Trophoblast cell (in vitro differentiated cells and primary cell): ENCODE data around the gene FOXB1.
A peak's percentile ranks its signal among the peaks of the same experiment; 100 is the strongest.

Experiments used
- DNase-seq, 2 donors: peaks; one replicate each; pipeline ENCODE4 v3.0.0-alpha.2; 2016
- H2AFZ ChIP-seq: 2 replicates; pipeline ENCODE4 v1.6.1; 2013; ENCODE audit warnings: low read length, moderate library complexity, mild to moderate bottlenecking; ENCODE audit not compliant: insufficient read depth, poor library complexity
- H2AK5ac ChIP-seq: 2 replicates; pipeline ENCODE4 v1.6.1; 2013; ENCODE audit warnings: mild to moderate bottlenecking, low read length
- H2BK120ac ChIP-seq: 2 replicates; pipeline ENCODE4 v1.6.1; 2013; ENCODE audit warnings: low read length, mild to moderate bottlenecking, moderate library complexity; ENCODE audit not compliant: insufficient read depth, poor library complexity
- H2BK12ac ChIP-seq: 2 replicates; pipeline ENCODE4 v1.6.1; 2013; ENCODE audit warnings: mild to moderate bottlenecking, low read length, moderate library complexity
- H2BK5ac ChIP-seq: 2 replicates; pipeline ENCODE4 v1.6.1; 2013; ENCODE audit warnings: low read length, low read depth, moderate library complexity, mild to moderate bottlenecking; ENCODE audit not compliant: poor library complexity
- H3K14ac ChIP-seq: 2 replicates; pipeline ENCODE4 v1.6.1; 2013; ENCODE audit warnings: mild to moderate bottlenecking, low read length
- H3K18ac ChIP-seq: 2 replicates; pipeline ENCODE4 v1.6.1; 2013; ENCODE audit warnings: mild to moderate bottlenecking, low read length
- H3K23ac ChIP-seq: 2 replicates; pipeline ENCODE4 v1.6.1; 2013; ENCODE audit warnings: low read length
- H3K27ac ChIP-seq: 2 replicates; pipeline ENCODE4 v1.5.1; 2013; ENCODE audit warnings: low read depth, mild to moderate bottlenecking, inconsistent platforms, low read length, moderate library complexity
- H3K27me3 ChIP-seq: 2 replicates; pipeline ENCODE4 v1.6.1; 2013; ENCODE audit warnings: inconsistent platforms, mild to moderate bottlenecking, low read length, moderate library complexity; ENCODE audit not compliant: insufficient read depth
- H3K36me3 ChIP-seq, 2 experiments: 1 replicate in 1 of 2; 2 replicates in 1 of 2; pipeline ENCODE4 v1.6.1; 2013; ENCODE audit warnings: low read length in 2 of 2, mild to moderate bottlenecking in 2 of 2, moderate library complexity in 1 of 2; ENCODE audit not compliant: insufficient read depth in 2 of 2, control insufficient read depth in 1 of 2
- H3K4ac ChIP-seq: 2 replicates; pipeline ENCODE4 v1.6.1; 2013; ENCODE audit warnings: low read depth, mild to moderate bottlenecking, low read length, moderate library complexity
- H3K4me1 ChIP-seq, 2 experiments: 1 replicate in 1 of 2; 2 replicates in 1 of 2; pipeline ENCODE4 v1.6.1; 2013; ENCODE audit warnings: low read length in 2 of 2, mild to moderate bottlenecking in 2 of 2, moderate library complexity in 1 of 2; ENCODE audit not compliant: insufficient read depth in 2 of 2, control insufficient read depth in 1 of 2
- H3K4me2 ChIP-seq: 2 replicates; pipeline ENCODE4 v1.6.1; 2013; ENCODE audit warnings: inconsistent platforms, mild to moderate bottlenecking, low read length, moderate library complexity
- H3K4me3 ChIP-seq: 2 replicates; pipeline ENCODE4 v1.5.1; 2013; ENCODE audit warnings: mild to moderate bottlenecking, low read depth, low read length, inconsistent platforms
- H3K79me1 ChIP-seq: one replicate; pipeline ENCODE4 v1.6.1; 2013; ENCODE audit warnings: low read length
- H3K79me2 ChIP-seq: 2 replicates; pipeline ENCODE4 v1.6.1; 2013; ENCODE audit warnings: low read length, mild to moderate bottlenecking; ENCODE audit not compliant: control insufficient read depth, insufficient read depth, poor library complexity
- H3K9ac ChIP-seq: 2 replicates; pipeline ENCODE4 v1.6.1; 2013; ENCODE audit warnings: mild to moderate bottlenecking, low read length
- H3K9me3 ChIP-seq: 2 replicates; pipeline ENCODE4 v1.6.1; 2013; ENCODE audit warnings: low read depth, mild to moderate bottlenecking, control low read depth, inconsistent platforms, low read length; ENCODE audit not compliant: insufficient read depth
- H4K12ac ChIP-seq: 2 replicates; pipeline ENCODE4 v1.6.1; 2013; ENCODE audit warnings: low read depth, mild to moderate bottlenecking, low read length, moderate library complexity
- H4K8ac ChIP-seq: 2 replicates; pipeline ENCODE4 v1.6.1; 2013; ENCODE audit warnings: low read depth, mild to moderate bottlenecking, low read length, moderate library complexity
- H4K91ac ChIP-seq: one replicate; pipeline ENCODE4 v1.6.1; 2013; ENCODE audit warnings: low read depth, mild to moderate bottlenecking, low read length, moderate library complexity
- WGBS: extraction: QIAGEN DNeasy Blood & Tissue Kit; methylation state at CpG from one replicate; pipeline ENCODE4 v1.1.7; 2013; ENCODE audit warnings: missing lambda C conversion rate; ENCODE audit not compliant: insufficient read length, insufficient coverage; ENCODE audit errors: extremely low coverage; 5-methylcytosine and 5-hydroxymethylcytosine counted together

FOXB1 gene

DNA sequence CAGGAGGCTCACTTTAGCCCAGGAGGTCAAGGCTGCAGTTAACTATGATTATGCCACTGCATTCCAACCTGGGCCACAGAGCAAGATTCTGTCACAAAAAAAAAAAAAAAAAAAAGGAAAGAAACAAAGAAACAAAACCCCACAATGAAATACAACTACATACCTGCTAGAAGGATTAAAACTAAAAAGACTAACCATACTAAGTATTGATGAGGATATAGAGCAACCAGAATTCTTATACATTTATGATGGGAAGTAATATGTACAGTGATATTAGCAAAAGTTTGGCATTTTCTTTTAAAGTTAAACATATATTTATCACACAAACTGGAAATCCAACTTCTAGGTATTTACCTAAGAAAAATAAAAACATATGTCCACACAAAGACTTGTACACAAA is 40.2 kb upstream of the FOXB1 start:
- no peaks in the 10 kb centered on the region for H3K79me2 ChIP-seq
- no peak overlapping the region for H4K91ac ChIP-seq
- H4K8ac ChIP-seq, result no peak overlapping the region
- H3K4me2 ChIP-seq, result no peak overlapping the region
- H2AFZ ChIP-seq, result no peak overlapping the region
- no peak overlapping the region for H3K9ac ChIP-seq
- H3K4ac ChIP-seq, result no peak overlapping the region
- no peak overlapping the region for H2BK5ac ChIP-seq
- DNase-seq, result peak in 1 of 2 donors; percentile 20
- no peaks in the 10 kb centered on the region for H3K79me1 ChIP-seq
- H3K4me3 ChIP-seq, result no peak overlapping the region
- no peak overlapping the region for H3K14ac ChIP-seq
- H3K4me1 ChIP-seq, result no peaks in the 10 kb centered on the region
- no peak overlapping the region for H3K27ac ChIP-seq
- no peak overlapping the region for H2BK120ac ChIP-seq
- H3K18ac ChIP-seq, result no peak overlapping the region
- no peak overlapping the region for H4K12ac ChIP-seq
- H3K36me3 ChIP-seq, result no peaks in the 10 kb centered on the region
- H2BK12ac ChIP-seq, result no peak overlapping the region
- no peak overlapping the region for H2AK5ac ChIP-seq
- no peaks in the 10 kb centered on the region for H3K9me3 ChIP-seq
- no peak overlapping the region for H3K23ac ChIP-seq
- no peaks in the 10 kb centered on the region for H3K27me3 ChIP-seq

DNA sequence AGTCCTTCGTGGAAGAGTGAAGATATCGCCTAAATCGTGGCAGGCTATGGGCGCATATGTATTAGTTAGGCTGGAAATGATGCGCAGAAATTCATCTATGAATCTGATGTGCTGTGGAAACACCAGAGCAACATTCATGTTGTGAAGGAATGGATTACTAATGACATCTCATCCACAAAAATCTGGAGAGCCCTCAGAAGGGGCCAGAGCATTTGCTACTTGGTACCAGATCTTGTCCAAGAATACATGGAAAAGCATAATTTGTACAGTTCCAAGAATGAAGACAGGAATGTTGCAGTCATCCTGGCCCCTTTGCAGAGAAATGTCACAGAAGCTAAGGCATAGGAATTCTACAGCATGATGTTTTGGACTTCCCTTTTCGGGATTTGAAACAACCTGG is 38.4 kb upstream of the FOXB1 start:
- no peaks in the 10 kb centered on the region for H3K79me1 ChIP-seq
- no peak overlapping the region for H2BK120ac ChIP-seq
- H3K9me3 ChIP-seq, result no peaks in the 10 kb centered on the region
- no peak overlapping the region for H3K4me2 ChIP-seq
- H4K8ac ChIP-seq, result no peak overlapping the region
- H2AFZ ChIP-seq, result no peak overlapping the region
- H4K12ac ChIP-seq, result no peak overlapping the region
- no peaks in the 10 kb centered on the region for H3K36me3 ChIP-seq
- H3K79me2 ChIP-seq, result no peaks in the 10 kb centered on the region
- no peak overlapping the region for H2AK5ac ChIP-seq
- H3K4ac ChIP-seq, result no peak overlapping the region
- H3K4me1 ChIP-seq, result no peaks in the 10 kb centered on the region
- H2BK5ac ChIP-seq, result no peak overlapping the region
- no peak overlapping the region for H3K18ac ChIP-seq
- peak; percentile 81 to 96 for DNase-seq
- H3K4me3 ChIP-seq, result no peak overlapping the region
- H3K14ac ChIP-seq, result no peak overlapping the region
- H3K27me3 ChIP-seq, result no peaks in the 10 kb centered on the region
- H4K91ac ChIP-seq, result no peak overlapping the region
- no peak overlapping the region for H3K23ac ChIP-seq
- no peak overlapping the region for H3K27ac ChIP-seq
- no CpG with 5 or more reads among the region's 6 CpGs for WGBS
- no peak overlapping the region for H2BK12ac ChIP-seq
- H3K9ac ChIP-seq, result no peak overlapping the region

DNA sequence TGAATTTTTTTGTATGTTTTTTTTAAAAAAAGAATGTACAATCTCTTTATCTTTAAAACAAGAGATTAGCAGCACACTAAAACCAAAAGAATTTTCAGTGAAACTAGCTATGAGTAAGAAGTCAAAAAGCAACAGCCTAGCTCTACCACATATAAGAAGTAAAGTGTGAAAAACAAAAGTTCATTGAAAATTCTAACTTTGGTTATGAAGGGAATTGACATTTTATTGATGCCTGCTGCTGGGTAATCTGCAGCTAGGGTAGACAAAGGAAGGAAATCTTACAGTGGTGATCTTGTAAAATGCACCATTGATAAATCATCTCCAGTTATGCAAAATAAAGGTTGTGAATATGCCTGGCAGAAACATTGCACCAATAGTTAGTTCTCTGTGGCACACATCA is 37.8 kb upstream of the FOXB1 start:
- Histone ChIP-seq H3K9ac (no peak overlapping the region), H2BK12ac (no peak overlapping the region), H2AFZ (no peak overlapping the region), H2AK5ac (no peak overlapping the region), H3K79me1 (no peaks in the 10 kb centered on the region), H3K27me3 (no peaks in the 10 kb centered on the region), H4K91ac (no peak overlapping the region), H3K18ac (no peak overlapping the region), H4K8ac (no peak overlapping the region), H3K4me2 (no peak overlapping the region), H2BK120ac (no peak overlapping the region), H3K9me3 (no peaks in the 10 kb centered on the region), H3K79me2 (no peaks in the 10 kb centered on the region), H3K27ac (no peak overlapping the region), H3K14ac (no peak overlapping the region), H3K4me3 (no peak overlapping the region), H3K23ac (no peak overlapping the region), H3K4me1 (no peaks in the 10 kb centered on the region), H4K12ac (no peak overlapping the region), H2BK5ac (no peak overlapping the region), H3K36me3 (no peaks in the 10 kb centered on the region), H3K4ac (no peak overlapping the region)
- DNase-seq, result peak; percentile 8 to 73

DNA sequence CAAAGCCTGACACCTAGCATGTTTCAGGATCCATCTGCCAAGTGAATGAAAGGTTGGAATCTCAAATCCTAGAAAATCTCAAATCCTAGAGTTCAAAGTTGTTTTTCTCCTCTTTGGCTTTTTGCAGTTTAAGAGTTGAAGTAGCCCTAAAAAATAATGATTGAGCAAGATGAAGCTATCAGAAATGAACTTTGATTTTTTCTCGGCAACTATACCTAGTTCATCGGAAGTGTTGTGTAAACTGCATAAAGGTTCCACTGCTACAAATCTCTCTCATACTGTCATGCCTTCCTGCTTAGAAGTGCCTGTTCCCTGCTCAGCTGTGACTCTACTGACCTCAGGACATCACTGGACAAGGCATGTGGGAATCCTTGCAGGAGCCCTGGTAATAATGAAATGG is 35.8 kb upstream of the FOXB1 start:
- no peak overlapping the region for H2AK5ac ChIP-seq
- no peak overlapping the region for H3K14ac ChIP-seq
- no peak overlapping the region for H2AFZ ChIP-seq
- H3K4me2 ChIP-seq, result no peak overlapping the region
- no CpG with 5 or more reads among the region's 2 CpGs for WGBS
- no peak for DNase-seq
- no peak overlapping the region for H2BK12ac ChIP-seq
- H3K4me3 ChIP-seq, result no peak overlapping the region
- H3K79me2 ChIP-seq, result no peaks in the 10 kb centered on the region
- H3K79me1 ChIP-seq, result no peaks in the 10 kb centered on the region
- no peak overlapping the region for H3K18ac ChIP-seq
- no peaks in the 10 kb centered on the region for H3K9me3 ChIP-seq
- H3K23ac ChIP-seq, result no peak overlapping the region
- no peak overlapping the region for H2BK5ac ChIP-seq
- H3K27me3 ChIP-seq, result no peaks in the 10 kb centered on the region
- no peak overlapping the region for H4K12ac ChIP-seq
- no peak overlapping the region for H3K27ac ChIP-seq
- H3K9ac ChIP-seq, result no peak overlapping the region
- no peak overlapping the region for H3K4ac ChIP-seq
- no peaks in the 10 kb centered on the region for H3K4me1 ChIP-seq
- H4K91ac ChIP-seq, result no peak overlapping the region
- H4K8ac ChIP-seq, result no peak overlapping the region
- no peaks in the 10 kb centered on the region for H3K36me3 ChIP-seq
- H2BK120ac ChIP-seq, result no peak overlapping the region

DNA sequence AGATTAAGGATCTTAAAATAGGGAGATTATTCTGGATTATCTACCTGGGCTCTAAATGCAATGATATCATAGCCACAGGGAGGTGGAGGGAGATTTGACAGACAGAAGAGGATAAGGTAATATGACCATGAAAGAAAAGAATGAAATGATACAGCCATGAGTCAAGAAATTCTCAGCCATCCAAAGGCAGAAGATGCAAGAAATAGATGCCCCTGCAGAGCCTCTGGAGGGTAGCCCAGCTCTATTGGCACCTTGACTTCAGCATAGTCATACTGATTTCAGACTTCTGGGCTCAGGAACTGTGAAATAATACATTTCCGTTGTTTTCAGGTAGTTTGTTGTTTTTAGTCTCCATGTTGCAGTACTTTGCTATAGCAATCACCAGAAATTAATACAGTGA is 31.9 kb upstream of the FOXB1 start:
- Histone ChIP-seq H3K27me3 (no peaks in the 10 kb centered on the region), H3K14ac (no peak overlapping the region), H4K12ac (no peak overlapping the region), H2AK5ac (no peak overlapping the region), H2BK5ac (no peak overlapping the region), H4K91ac (no peak overlapping the region), H3K79me2 (no peaks in the 10 kb centered on the region), H3K9ac (no peak overlapping the region), H3K4ac (no peak overlapping the region), H3K18ac (no peak overlapping the region), H4K8ac (no peak overlapping the region), H2BK12ac (no peak overlapping the region), H3K4me3 (no peak overlapping the region), H3K4me2 (no peak overlapping the region), H2BK120ac (no peak overlapping the region), H3K79me1 (no peaks in the 10 kb centered on the region), H3K9me3 (no peaks in the 10 kb centered on the region), H3K23ac (no peak overlapping the region), H3K27ac (no peak overlapping the region), H2AFZ (no peak overlapping the region), H3K4me1 (no peaks in the 10 kb centered on the region), H3K36me3 (no peaks in the 10 kb centered on the region)
- DNase-seq, result no peak
- WGBS, result no CpG with 5 or more reads among the region's 1 CpG
